Globus pallidus (tissue), 1 donor: ENCODE measurements around the gene LST1.

ENCODE experiments used
- DNase-seq: peaks from one replicate; pipeline ENCODE4 v3.0.0-alpha.2; 2015; ENCODE audit warnings: low spot score

LST1 gene

GRCh38 chr6:31619805-31620585 lies 33.9 kb downstream of the LST1 start:
- peak; percentile 99 for DNase-seq

- DNase-seq, result peak; percentile 71
Measured at GRCh38 chr6:31620586-31621319, 34.7 kb downstream of the LST1 start, which contains the start of gene PRRC2A. PRRC2A (plus strand) TSS chr6:31620715; CDS start chr6:31622790, 2,075 bp downstream.

GRCh38 chr6:31621320-31621939 lies 35.4 kb downstream of the LST1 start:
- no peak for DNase-seq

GRCh38 chr6:31621991-31622390 lies 35.9 kb downstream of the LST1 start:
- no peak for DNase-seq

- DNase-seq, result no peak
Measured at GRCh38 chr6:31622684-31623091, 36.6 kb downstream of the LST1 start.

- DNase-seq, result no peak
Measured at GRCh38 chr6:31624070-31624469, 38.0 kb downstream of the LST1 start.

- no peak for DNase-seq
Measured at GRCh38 chr6:31626952-31627351, 40.9 kb downstream of the LST1 start.

- DNase-seq, result no peak
Measured at GRCh38 chr6:31627690-31628287, 41.7 kb downstream of the LST1 start.

GRCh38 chr6:31629014-31629413 lies 42.9 kb downstream of the LST1 start:
- DNase-seq, result no peak

- DNase-seq, result no peak
Measured at GRCh38 chr6:31630177-31630934, 44.3 kb downstream of the LST1 start.

GRCh38 chr6:31631209-31631608 lies 45.1 kb downstream of the LST1 start:
- no peak for DNase-seq

- DNase-seq, result no peak
Measured at GRCh38 chr6:31631681-31632278, 45.7 kb downstream of the LST1 start.

- no peak for DNase-seq
Measured at GRCh38 chr6:31632279-31632946, 46.3 kb downstream of the LST1 start.

GRCh38 chr6:31633447-31633846 lies 47.4 kb downstream of the LST1 start:
- DNase-seq, result no peak

GRCh38 chr6:31634131-31634530 lies 48.1 kb downstream of the LST1 start:
- DNase-seq, result no peak

- no peak for DNase-seq
Measured at GRCh38 chr6:31634969-31635575, 49.0 kb downstream of the LST1 start.

GRCh38 chr6:31636698-31637596 lies 50.9 kb downstream of the LST1 start:
- no peak for DNase-seq
